Measurements from ENCODE around the gene AADAT.
"Not testable (repeated sequence)": the region's sequence is repeated elsewhere in the genome, so short reads cannot be mapped to it uniquely, and the experiment has no call there.

AADAT gene

DNA sequence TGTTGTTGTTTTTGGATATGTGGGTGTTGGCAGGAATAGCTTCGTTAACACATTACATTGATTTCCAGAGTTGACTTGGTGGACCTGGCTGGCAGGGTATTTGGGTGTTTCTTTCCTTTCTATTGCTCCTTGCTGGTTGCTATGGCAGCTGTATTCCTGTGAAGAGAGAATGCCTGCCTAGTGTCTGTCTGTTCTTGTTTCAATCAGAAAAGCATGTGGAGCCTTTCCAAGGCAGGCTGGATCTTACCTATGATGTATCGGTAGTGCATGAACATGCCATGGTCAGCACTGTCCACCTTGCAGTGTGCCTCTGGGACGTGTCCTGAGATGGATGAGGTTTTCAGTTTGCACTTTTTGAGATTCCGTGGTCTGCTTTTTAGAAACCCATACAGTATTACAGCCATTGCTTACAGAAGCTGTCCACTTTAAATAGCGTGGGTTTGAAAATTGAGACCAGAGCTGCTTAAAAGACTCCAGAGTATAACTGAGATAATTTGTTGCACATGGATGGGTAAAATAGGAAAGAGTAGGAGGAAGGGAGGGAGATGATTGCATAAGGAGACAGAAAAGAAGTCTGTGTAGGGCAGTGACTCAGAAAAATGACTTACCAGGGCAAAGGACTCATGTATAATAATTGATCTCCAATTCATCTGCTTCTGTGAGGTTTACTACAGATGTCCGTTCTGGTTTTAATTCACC is 20.0 kb upstream of the AADAT start:
- no peak for ATAC-seq (replicated peaks)

DNA sequence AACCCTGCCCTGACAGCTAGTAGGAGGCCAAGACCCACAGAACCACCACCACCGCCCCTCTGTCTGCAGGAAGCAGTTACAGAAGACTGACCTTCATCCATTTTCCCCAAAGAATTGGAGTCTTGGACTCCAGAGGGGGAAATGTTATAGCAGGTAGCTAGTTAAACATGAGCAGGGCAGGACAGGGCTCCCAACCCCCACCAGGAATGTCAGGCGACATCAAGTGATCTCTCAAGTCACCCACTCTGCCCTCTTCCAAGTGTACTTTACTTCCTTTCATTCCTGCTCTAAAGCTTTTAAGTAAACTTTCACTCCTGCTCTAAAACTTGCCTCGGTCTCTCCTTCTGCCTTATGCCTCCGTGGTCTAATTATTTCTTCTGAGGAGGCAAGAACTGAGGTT is 17.1 kb upstream of the AADAT start:
- Mint-ChIP-seq H3K27me3 (peaks cover 0 to 5% of the 10 kb centered on the region in 2 donors), H3K27ac (no peak overlapping the region), H3K4me3 (no peak overlapping the region), H3K9me3 (peaks cover 0 to 2% of the 10 kb centered on the region in 2 donors), H3K4me1 (no peaks in the 10 kb centered on the region), H3K36me3 (no peaks in the 10 kb centered on the region)
- DNase-seq: no peak
- ATAC-seq (replicated peaks): no peak

More for the DNA sequence above, 20.0 kb upstream of the AADAT start:
- H3K27me3 Mint-ChIP-seq: peaks cover 0 to 5% of the 10 kb centered on the region in 2 donors
- H3K9me3 Mint-ChIP-seq: no peaks in the 10 kb centered on the region
- H3K4me1 Mint-ChIP-seq: no peaks in the 10 kb centered on the region
- H3K36me3 Mint-ChIP-seq: no peaks in the 10 kb centered on the region
- no peak for DNase-seq
- no peak overlapping the region for H3K27ac Mint-ChIP-seq
- no peak overlapping the region for H3K4me3 Mint-ChIP-seq

DNA sequence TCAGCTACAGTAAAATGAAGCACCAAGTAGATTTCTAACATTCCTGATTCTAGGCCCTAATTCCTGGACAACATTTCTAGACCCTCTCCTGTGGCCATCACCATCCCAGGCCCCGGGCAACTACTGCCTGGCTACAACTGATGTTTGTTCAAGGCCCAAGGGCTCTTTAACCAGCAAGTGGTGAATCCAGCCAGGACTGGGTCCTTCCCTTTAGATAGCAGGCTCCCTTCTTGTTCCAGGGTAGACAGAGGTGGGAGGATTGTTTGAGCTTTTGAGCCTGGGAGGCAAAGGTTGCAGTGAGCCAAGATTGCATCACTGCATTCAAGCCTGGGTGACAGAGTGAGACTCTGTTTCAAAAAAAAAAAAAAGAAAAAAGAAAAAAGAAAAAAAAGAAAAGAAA is 12.7 kb upstream of the AADAT start:
- ATAC-seq (replicated peaks) (no peak), DNase-seq (no peak)
- H3K36me3 Mint-ChIP-seq: no peaks in the 10 kb centered on the region
- peaks cover 12 to 16% of the 10 kb centered on the region in 2 donors for H3K27me3 Mint-ChIP-seq
- no peaks in the 10 kb centered on the region for H3K4me1 Mint-ChIP-seq
- no peak overlapping the region for H3K4me3 Mint-ChIP-seq
- peaks cover 0 to 4% of the 10 kb centered on the region in 2 donors for H3K9me3 Mint-ChIP-seq
- no peak overlapping the region for H3K27ac Mint-ChIP-seq

DNA sequence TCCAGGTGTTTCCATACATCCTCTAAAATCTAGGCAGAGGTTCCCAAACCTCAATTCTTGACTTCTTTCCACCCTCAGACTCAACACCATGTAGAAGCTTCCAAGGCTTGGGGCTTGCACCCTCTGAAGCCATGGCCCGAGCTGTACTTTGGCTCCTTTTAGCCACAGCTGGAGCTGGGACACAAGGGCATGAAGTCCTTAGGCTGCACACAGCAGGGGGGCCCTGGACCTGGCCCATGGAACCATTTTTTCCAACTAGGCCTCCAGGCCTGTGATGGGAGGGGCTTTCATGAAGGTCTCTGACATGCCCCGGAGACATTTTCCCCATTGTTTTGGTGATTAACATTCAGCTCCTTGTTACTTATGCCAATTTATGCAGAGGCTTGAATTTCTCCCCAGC is 8.4 kb upstream of the AADAT start:
- H3K27ac Mint-ChIP-seq; H3K9me3 Mint-ChIP-seq; H3K4me3 Mint-ChIP-seq; H3K4me1 Mint-ChIP-seq; H3K36me3 Mint-ChIP-seq; DNase-seq; ATAC-seq (replicated peaks): not testable (repeated sequence)
- peaks cover 16 to 17% of the 10 kb centered on the region in 2 donors for H3K27me3 Mint-ChIP-seq

DNA sequence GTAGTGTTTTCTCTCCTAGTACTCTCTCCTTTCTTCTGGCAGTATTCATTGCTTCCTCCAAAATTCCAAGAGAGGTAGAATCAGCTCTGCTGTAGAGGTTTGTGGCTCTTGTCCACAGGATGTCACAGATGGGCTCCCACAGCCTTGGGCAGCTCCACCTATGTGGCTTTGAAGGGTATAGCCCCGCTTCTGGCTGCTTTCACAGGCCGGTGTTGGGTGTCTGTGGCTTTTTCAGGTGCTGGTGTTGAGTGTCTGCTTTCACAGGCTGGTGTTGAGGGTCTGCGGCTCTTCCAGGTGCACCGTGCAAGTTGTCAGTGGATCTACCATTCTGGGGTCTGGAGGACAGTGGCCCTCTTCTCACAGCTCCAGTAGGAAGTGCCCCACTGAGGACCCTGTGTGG is 7.9 kb upstream of the AADAT start:
- Mint-ChIP-seq H3K27ac (no peak overlapping the region), H3K27me3 (peaks cover 16 to 17% of the 10 kb centered on the region in 2 donors), H3K4me3 (no peak overlapping the region), H3K36me3 (no peaks in the 10 kb centered on the region), H3K9me3 (peaks cover 0 to 2% of the 10 kb centered on the region in 2 donors), H3K4me1 (no peaks in the 10 kb centered on the region)
- DNase-seq (no peak), ATAC-seq (replicated peaks) (no peak)

DNA sequence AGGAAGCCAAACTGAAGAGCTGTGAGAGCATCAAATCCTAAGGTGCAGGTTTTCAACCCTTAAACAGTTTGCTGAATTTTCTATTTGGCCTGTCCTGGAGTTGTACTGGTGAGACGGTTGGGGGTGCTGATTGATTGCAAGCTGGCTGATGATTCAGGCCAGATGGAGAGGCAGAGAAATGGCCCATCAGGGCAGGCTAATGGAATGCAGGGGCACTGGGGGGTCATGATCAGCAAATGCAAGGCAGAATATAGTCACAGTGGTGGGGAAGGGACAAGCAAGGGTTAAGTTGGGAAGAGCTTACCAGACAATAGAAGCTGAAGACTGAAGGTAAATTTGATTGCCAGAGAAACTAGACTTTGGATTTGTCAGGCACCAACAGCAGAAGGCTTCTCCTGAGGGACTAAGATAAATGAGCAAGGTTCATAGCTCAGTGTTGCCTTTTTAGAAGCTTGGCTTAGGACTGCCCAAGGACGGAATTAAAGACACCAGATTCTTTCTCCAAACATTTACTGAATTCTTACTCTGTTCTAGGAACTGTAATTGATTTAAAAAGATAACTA is 4.3 kb upstream of the AADAT start:
- Mint-ChIP-seq H3K27ac (no peak overlapping the region), H3K9me3 (peaks cover 2 to 4% of the 10 kb centered on the region in 2 donors), H3K4me1 (peaks cover 11 to 15% of the 10 kb centered on the region in 2 donors), H3K4me3 (no peak overlapping the region), H3K36me3 (no peaks in the 10 kb centered on the region), H3K27me3 (peaks cover 33 to 45% of the 10 kb centered on the region in 2 donors)
- no peak for ATAC-seq (replicated peaks)
- no peak for DNase-seq

DNA sequence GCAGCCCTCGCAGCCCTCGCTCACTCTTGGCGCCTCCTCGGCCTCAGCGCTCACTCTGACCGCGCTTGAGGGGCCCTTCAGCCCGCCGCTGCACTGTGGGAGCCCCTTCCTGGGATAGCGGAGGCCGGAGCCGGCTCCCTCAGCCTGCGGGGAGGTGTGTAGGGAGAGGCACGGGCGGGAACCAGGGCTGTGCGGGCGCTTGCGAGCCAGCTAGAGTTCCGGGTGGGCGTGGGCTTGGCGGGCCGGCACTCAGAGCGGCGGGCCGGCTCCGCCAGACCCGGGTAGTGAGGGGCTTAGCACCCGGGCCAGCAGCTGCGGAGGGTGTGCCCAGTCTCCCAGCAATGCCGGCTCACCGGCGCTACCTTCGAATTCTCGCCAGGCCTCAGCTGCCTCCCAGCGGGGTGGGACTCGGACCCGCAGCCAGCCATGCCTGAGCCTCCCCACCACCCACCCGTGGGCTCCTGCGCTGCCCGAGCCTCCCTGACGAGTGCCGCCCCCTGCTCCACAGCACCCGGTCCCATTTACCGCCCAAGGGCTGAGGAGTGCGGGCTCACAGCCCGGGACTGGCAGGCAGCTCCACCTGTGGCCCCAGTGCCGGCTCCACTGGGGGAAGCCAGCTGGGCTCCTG is 1.4 kb upstream of the AADAT start:
- DNase-seq (no peak), ATAC-seq (replicated peaks) (no peak)
- Mint-ChIP-seq H3K27me3 (peaks cover 25 to 40% of the 10 kb centered on the region in 2 donors), H3K9me3 (peaks cover 0 to 4% of the 10 kb centered on the region in 2 donors), H3K36me3 (no peaks in the 10 kb centered on the region), H3K27ac (no peak overlapping the region), H3K4me1 (peaks cover 11 to 16% of the 10 kb centered on the region in 2 donors), H3K4me3 (no peak overlapping the region)

DNA sequence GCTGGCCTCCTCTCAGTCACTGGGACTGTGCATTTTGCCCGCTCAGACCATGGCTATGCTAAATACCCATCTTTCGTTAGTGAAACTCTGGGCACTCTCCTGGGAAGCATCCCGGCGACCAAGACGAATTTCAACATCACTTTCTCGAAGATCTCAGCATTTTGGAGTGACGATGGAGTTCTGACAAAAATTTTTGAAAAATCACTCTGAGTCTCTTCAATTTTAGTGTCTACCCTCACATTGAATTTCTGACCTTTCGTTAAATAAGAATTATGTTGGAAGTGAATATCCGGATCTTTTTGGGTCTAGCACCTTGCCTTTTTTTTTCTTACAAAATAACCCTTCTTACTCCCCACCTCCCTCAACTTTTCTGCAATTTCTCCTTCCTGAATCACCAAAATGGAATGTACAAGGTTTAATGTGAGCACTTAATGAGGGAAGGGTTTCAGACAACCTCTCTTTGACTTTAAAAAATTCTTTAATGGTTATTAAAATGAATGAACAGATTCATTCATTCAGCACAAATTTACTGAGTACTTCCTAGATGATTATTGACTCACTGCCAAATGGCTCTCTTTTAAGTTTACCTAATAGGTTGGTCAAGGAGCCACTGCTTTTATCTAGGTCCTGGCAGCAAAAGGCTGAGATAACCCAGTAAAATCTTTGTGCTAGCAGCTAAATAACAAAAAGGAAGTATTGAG is 746 bp upstream of the AADAT start:
- Mint-ChIP-seq H3K36me3 (no peaks in the 10 kb centered on the region), H3K4me3 (peak overlapping the region; percentile 64 to 81), H3K9me3 (peaks cover 0 to 4% of the 10 kb centered on the region in 2 donors), H3K27me3 (peaks cover 25 to 40% of the 10 kb centered on the region in 2 donors), H3K4me1 (peaks cover 11 to 16% of the 10 kb centered on the region in 2 donors), H3K27ac (no peak overlapping the region)
- DNase-seq (no peak), ATAC-seq (replicated peaks) (no peak)

DNA sequence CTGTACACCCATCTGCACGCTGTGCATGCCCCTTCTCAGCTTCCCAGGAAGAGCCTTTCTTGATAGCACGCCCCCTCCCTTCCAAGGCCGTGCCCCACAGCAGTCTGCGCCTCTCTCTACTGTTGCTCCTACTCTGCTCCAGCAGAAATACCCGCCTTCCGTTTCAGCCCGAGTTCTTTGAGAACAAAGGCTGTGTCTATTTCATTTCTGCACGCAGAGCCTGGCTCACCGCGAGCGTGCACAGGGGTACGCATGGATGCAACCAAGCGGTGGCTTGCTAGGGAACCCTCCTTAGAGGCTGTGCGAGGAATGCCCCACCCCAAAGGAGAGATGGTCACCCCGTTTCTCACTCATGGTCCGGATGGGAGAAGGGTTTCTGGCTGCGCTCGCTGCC is 485 bp downstream of the AADAT start:
- H3K4me1 Mint-ChIP-seq: peaks cover 11 to 16% of the 10 kb centered on the region in 2 donors
- peaks cover 0 to 4% of the 10 kb centered on the region in 2 donors for H3K9me3 Mint-ChIP-seq
- no peak for DNase-seq
- H3K4me3 Mint-ChIP-seq: peak overlapping the region; percentile 65 to 81
- no peaks in the 10 kb centered on the region for H3K36me3 Mint-ChIP-seq
- no peak overlapping the region for H3K27ac Mint-ChIP-seq
- H3K27me3 Mint-ChIP-seq: peaks cover 25 to 40% of the 10 kb centered on the region in 2 donors
- peak; percentile 31 to 44 for ATAC-seq (replicated peaks)

DNA sequence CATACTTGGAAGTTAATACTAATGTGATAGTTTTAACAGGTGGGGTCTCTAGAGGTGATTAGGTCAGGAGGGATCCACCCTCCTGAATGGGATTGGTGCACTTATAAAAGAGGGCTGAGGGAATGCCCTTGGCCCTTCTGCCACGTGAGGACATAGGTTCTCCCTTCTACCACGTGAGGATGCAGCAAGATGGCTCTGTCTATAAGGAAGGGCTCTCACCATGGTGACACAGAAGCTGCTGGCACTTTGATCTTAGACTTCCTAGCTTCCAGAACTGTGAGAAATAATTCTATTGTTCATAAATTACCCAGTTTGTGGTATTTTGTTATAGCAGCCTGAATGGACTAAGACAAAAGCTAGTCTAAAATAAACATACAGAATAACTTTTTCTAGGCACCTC is 1.0 kb downstream of the AADAT start:
- peaks cover 0 to 4% of the 10 kb centered on the region in 2 donors for H3K9me3 Mint-ChIP-seq
- peaks cover 21 to 40% of the 10 kb centered on the region in 2 donors for H3K27me3 Mint-ChIP-seq
- DNase-seq (no peak), ATAC-seq (replicated peaks) (no peak)
- peaks cover 11 to 18% of the 10 kb centered on the region in 2 donors for H3K4me1 Mint-ChIP-seq
- H3K4me3 Mint-ChIP-seq: peak overlapping the region in 1 of 2 donors; percentile 81
- H3K36me3 Mint-ChIP-seq: no peaks in the 10 kb centered on the region
- H3K27ac Mint-ChIP-seq: no peak overlapping the region

DNA sequence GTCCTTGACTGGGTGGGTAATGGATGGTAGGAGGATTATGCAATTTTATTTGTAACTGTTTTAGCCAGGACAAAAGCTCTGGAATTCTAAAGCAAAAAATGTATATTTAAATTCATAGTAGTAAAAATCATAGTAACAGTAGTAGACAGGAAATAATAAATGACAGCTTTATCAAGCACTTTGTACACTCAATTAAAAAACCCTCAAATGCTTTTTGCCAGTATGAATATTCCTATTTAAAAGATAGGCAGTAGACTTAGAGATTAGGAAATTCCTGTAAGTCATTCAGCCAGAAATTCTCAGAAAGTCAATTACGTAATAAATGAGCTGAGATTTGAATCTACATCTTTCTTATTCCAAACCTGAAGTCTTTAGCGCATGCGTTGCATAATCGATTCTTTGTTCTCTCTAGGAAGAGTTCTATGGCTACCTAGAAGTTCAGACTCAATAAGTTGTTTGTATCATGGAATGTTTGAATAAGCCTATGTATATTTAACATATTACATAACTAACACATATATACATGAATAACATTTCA is 2.5 kb downstream of the AADAT start:
- Mint-ChIP-seq H3K9me3 (peaks cover 0 to 4% of the 10 kb centered on the region in 2 donors), H3K27me3 (peaks cover 20 to 39% of the 10 kb centered on the region in 2 donors), H3K36me3 (no peaks in the 10 kb centered on the region), H3K4me3 (no peak overlapping the region), H3K27ac (no peak overlapping the region), H3K4me1 (peaks cover 11 to 26% of the 10 kb centered on the region in 2 donors)
- DNase-seq (no peak), ATAC-seq (replicated peaks) (no peak)

DNA sequence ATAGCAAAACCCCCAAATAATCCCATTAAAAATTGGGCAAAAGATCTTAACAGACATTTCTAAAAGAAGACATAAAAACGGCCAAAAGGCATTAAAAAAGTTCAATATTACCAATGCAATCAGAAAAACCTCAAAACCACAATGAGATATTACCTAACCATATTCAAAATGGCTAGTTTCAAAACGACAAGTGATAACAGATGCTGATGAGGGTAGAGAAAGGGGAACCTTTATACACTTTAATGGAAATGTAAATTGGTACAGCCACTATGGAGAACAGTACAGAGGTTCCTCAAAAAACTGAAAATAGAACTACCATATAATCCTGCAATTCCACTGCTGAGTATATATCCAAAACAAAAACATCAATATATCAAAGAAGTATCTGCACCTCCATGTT is 6.2 kb downstream of the AADAT start:
- DNase-seq (no peak), ATAC-seq (replicated peaks) (peak; percentile 54 to 55)
- Mint-ChIP-seq H3K4me3 (no peak overlapping the region), H3K36me3 (peaks cover 0 to 1% of the 10 kb centered on the region in 2 donors), H3K27me3 (peaks cover 15 to 16% of the 10 kb centered on the region in 2 donors), H3K4me1 (peaks cover 0 to 10% of the 10 kb centered on the region in 2 donors), H3K27ac (no peak overlapping the region), H3K9me3 (peaks cover 0 to 5% of the 10 kb centered on the region in 2 donors)

DNA sequence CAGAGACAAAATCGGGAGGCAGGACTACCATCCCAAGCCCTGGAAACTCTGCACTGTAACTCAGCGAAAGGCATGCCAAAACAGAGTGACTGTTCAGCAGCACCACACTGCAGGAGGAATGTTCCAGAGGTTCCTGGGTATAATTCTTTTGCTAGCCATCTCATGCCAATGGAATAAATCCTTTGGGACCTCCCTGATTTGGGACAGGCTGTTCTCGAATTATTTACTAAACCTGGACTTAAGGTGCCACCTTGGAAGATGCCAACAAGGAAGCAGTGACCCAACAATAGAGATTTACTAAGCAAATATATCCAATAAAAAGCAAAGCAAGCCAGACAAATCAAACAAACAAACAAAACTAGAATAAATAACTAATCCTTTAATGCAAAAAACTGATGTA is 9.3 kb downstream of the AADAT start:
- peaks cover 11 to 15% of the 10 kb centered on the region in 2 donors for H3K27me3 Mint-ChIP-seq
- H3K4me1 Mint-ChIP-seq: peaks cover 0 to 10% of the 10 kb centered on the region in 2 donors
- peaks cover 0 to 1% of the 10 kb centered on the region in 2 donors for H3K36me3 Mint-ChIP-seq
- DNase-seq (no peak), ATAC-seq (replicated peaks) (no peak)
- H3K9me3 Mint-ChIP-seq: peaks cover 0 to 5% of the 10 kb centered on the region in 2 donors
- no peak overlapping the region for H3K27ac Mint-ChIP-seq
- H3K4me3 Mint-ChIP-seq: no peak overlapping the region

DNA sequence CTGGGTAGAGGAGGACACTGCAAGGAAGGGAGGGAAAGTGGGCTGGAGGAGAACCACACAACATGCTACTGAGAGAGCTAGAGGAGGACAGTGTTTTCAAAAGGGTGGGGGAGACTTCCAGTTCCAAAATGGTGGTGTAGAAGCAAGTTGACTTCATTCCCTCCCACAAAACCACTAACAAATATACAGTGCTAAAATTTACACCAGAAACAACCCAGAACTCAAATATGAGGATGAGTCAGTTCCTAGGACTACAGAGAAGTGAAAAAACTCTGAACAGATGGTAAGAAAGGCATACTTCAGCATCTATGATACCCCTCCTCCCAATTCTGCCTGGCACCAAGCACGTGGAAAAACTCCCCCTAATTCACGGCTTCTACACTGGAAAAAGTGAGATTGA is 9.8 kb downstream of the AADAT start:
- no peak for DNase-seq

More for the DNA sequence above, 9.8 kb downstream of the AADAT start:
- Mint-ChIP-seq H3K4me1 (peaks cover 0 to 10% of the 10 kb centered on the region in 2 donors), H3K9me3 (peaks cover 0 to 5% of the 10 kb centered on the region in 2 donors), H3K27ac (no peak overlapping the region), H3K27me3 (peaks cover 11 to 15% of the 10 kb centered on the region in 2 donors), H3K4me3 (no peak overlapping the region), H3K36me3 (peaks cover 0 to 1% of the 10 kb centered on the region in 2 donors)
- ATAC-seq (replicated peaks): no peak
